ENCODE measurements around the gene CNTRL. TPM values are rescaled to one million over a fixed set of nuclear protein-coding genes. Genes with fewer than 3 reads are reported as not detected.
"Not testable (repeated sequence)": the region's sequence is repeated elsewhere in the genome, so short reads cannot be mapped to it uniquely, and the experiment has no call there.

The CNTRL gene
- total RNA-seq, 1 experiment from 2014 or later = 94.6 TPM

GRCh38 chr9:121160025-121160424 is 85.3 kb downstream of the CNTRL start:
- Histone ChIP-seq H3K36me3 (ENCODE audit: insufficient read depth, low read length) (peaks cover 71% of the 10 kb centered on the region), H3K4me3 (ENCODE audit: low read length) (no peak overlapping the region; the same call in 1 of the 2 replicates), H4K20me1 (ENCODE audit: insufficient read depth, low read depth, low read length) (no peaks in the 10 kb centered on the region), H2AFZ (ENCODE audit: low read length) (no peak overlapping the region), H3K4me1 (ENCODE audit: low read length) (peaks cover 74% of the 10 kb centered on the region), H3K9me3 (ENCODE audit: low read length) (no peaks in the 10 kb centered on the region), H3K27me3 (ENCODE audit: low read length) (no peaks in the 10 kb centered on the region), H3K9me2 (replicated peaks; ENCODE audit: insufficient read depth, low read length) (no peaks in the 10 kb centered on the region), H3K9ac (ENCODE audit: low read length) (peak overlapping the region; percentile 49), H3K79me2 (ENCODE audit: low read length) (peaks cover 45% of the 10 kb centered on the region), H3K27ac (ENCODE audit: low read length) (peak overlapping the region; percentile 93), H3K4me2 (ENCODE audit: low read depth, low read length, poor library complexity, severe bottlenecking) (peak overlapping the region; percentile 32)
- peak; percentile 73 for DNase-seq

GRCh38 chr9:121168052-121168451 is 93.3 kb downstream of the CNTRL start:
- H3K27me3 ChIP-seq (ENCODE audit: low read length) = no peaks in the 10 kb centered on the region
- H3K36me3 ChIP-seq (ENCODE audit: insufficient read depth, low read length) = peaks cover 84% of the 10 kb centered on the region
- H3K79me2 ChIP-seq (ENCODE audit: low read length) = peaks cover 33% of the 10 kb centered on the region

GRCh38 chr9:121169094-121169601 is 94.4 kb downstream of the CNTRL start:
- no peaks in the 10 kb centered on the region for H4K20me1 ChIP-seq (ENCODE audit: insufficient read depth, low read depth, low read length)
- peaks cover 88% of the 10 kb centered on the region for H3K36me3 ChIP-seq (ENCODE audit: insufficient read depth, low read length)
- no peak overlapping the region for H3K27ac ChIP-seq (ENCODE audit: low read length)
- no peak overlapping the region for H3K4me3 ChIP-seq (ENCODE audit: low read length)
- H2AFZ ChIP-seq (ENCODE audit: low read length) = no peak overlapping the region
- H3K9me2 ChIP-seq (replicated peaks; ENCODE audit: insufficient read depth, low read length) = no peaks in the 10 kb centered on the region
- no peaks in the 10 kb centered on the region for H3K9me3 ChIP-seq (ENCODE audit: low read length)
- no peak for DNase-seq
- H3K9ac ChIP-seq (ENCODE audit: low read length) = no peak overlapping the region
- no peak overlapping the region for H3K4me2 ChIP-seq (ENCODE audit: low read depth, low read length, poor library complexity, severe bottlenecking)
- H3K4me1 ChIP-seq (ENCODE audit: low read length) = peaks cover 50% of the 10 kb centered on the region
- H3K79me2 ChIP-seq (ENCODE audit: low read length) = peaks cover 34% of the 10 kb centered on the region
- no peaks in the 10 kb centered on the region for H3K27me3 ChIP-seq (ENCODE audit: low read length)

More at GRCh38 chr9:121168052-121168451, 93.3 kb downstream of the CNTRL start:
- no peak overlapping the region for H3K9ac ChIP-seq (ENCODE audit: low read length)
- no peak for DNase-seq
- peaks cover 40% of the 10 kb centered on the region for H3K4me1 ChIP-seq (ENCODE audit: low read length)
- no peaks in the 10 kb centered on the region for H3K9me3 ChIP-seq (ENCODE audit: low read length)
- H4K20me1 ChIP-seq (ENCODE audit: insufficient read depth, low read depth, low read length) = no peaks in the 10 kb centered on the region
- H2AFZ ChIP-seq (ENCODE audit: low read length) = no peak overlapping the region
- H3K4me2 ChIP-seq (ENCODE audit: low read depth, low read length, poor library complexity, severe bottlenecking) = no peak overlapping the region
- H3K27ac ChIP-seq (ENCODE audit: low read length) = peak overlapping the region; percentile 31; the same call in 1 of the 2 replicates
- H3K9me2 ChIP-seq (replicated peaks; ENCODE audit: insufficient read depth, low read length) = no peaks in the 10 kb centered on the region
- H3K4me3 ChIP-seq (ENCODE audit: low read length) = no peak overlapping the region

GRCh38 chr9:121171236-121171635 is 96.5 kb downstream of the CNTRL start:
- H3K9ac ChIP-seq (ENCODE audit: low read length) = no peak overlapping the region
- H3K4me3 ChIP-seq (ENCODE audit: low read length) = no peak overlapping the region
- peaks cover 29% of the 10 kb centered on the region for H3K79me2 ChIP-seq (ENCODE audit: low read length)
- H4K20me1 ChIP-seq (ENCODE audit: insufficient read depth, low read depth, low read length) = no peaks in the 10 kb centered on the region
- H3K4me1 ChIP-seq (ENCODE audit: low read length) = peaks cover 51% of the 10 kb centered on the region
- H3K4me2 ChIP-seq (ENCODE audit: low read depth, low read length, poor library complexity, severe bottlenecking) = no peak overlapping the region
- H3K9me3 ChIP-seq (ENCODE audit: low read length) = no peaks in the 10 kb centered on the region
- peaks cover 88% of the 10 kb centered on the region for H3K36me3 ChIP-seq (ENCODE audit: insufficient read depth, low read length)
- no peak overlapping the region for H2AFZ ChIP-seq (ENCODE audit: low read length)
- H3K27me3 ChIP-seq (ENCODE audit: low read length) = no peaks in the 10 kb centered on the region
- no peak for DNase-seq
- peak overlapping the region; percentile 46 for H3K27ac ChIP-seq (ENCODE audit: low read length)
- H3K9me2 ChIP-seq (replicated peaks; ENCODE audit: insufficient read depth, low read length) = no peaks in the 10 kb centered on the region

- no peak overlapping the region for H3K4me2 ChIP-seq (ENCODE audit: low read depth, low read length, poor library complexity, severe bottlenecking)
- peak overlapping the region; percentile 86 for H3K27ac ChIP-seq (ENCODE audit: low read length)
- H3K79me2 ChIP-seq (ENCODE audit: low read length) = peaks cover 39% of the 10 kb centered on the region
- no peaks in the 10 kb centered on the region for H3K27me3 ChIP-seq (ENCODE audit: low read length)
- peaks cover 64% of the 10 kb centered on the region for H3K4me1 ChIP-seq (ENCODE audit: low read length)
- no peak for DNase-seq
- H4K20me1 ChIP-seq (ENCODE audit: insufficient read depth, low read depth, low read length) = no peaks in the 10 kb centered on the region
- no peaks in the 10 kb centered on the region for H3K9me3 ChIP-seq (ENCODE audit: low read length)
- H3K4me3 ChIP-seq (ENCODE audit: low read length) = no peak overlapping the region
- H3K9ac ChIP-seq (ENCODE audit: low read length) = no peak overlapping the region
- H3K36me3 ChIP-seq (ENCODE audit: insufficient read depth, low read length) = peaks cover 94% of the 10 kb centered on the region
- no peak overlapping the region for H2AFZ ChIP-seq (ENCODE audit: low read length)
- no peaks in the 10 kb centered on the region for H3K9me2 ChIP-seq (replicated peaks; ENCODE audit: insufficient read depth, low read length)
Measured at GRCh38 chr9:121172726-121173487, 98.2 kb downstream of the CNTRL start.

DNA sequence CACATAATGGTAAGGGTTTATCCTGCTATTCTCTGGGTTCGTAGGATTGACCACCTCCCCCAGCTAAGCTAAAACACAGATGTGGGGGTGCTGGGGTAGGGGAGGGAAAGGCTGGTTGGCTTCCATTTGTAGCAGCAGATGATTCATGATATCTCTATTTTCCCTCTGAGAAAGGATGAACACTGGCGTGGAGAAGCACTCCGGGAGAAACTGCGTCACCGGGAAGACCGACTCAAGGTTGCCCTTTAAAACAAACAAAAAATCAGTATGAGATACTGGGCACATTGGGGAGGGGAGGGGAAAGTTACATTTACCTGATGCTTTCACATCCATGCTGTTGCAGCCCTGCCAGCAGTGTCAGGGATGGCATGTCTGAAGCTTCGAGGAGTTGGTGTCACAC is 98.7 kb downstream of the CNTRL start:
- Histone ChIP-seq H3K9me3 (ENCODE audit: low read length) (no peaks in the 10 kb centered on the region), H3K4me1 (ENCODE audit: low read length) (peaks cover 70% of the 10 kb centered on the region), H3K79me2 (ENCODE audit: low read length) (peaks cover 45% of the 10 kb centered on the region), H3K36me3 (ENCODE audit: insufficient read depth, low read length) (peaks cover 94% of the 10 kb centered on the region), H3K27ac (ENCODE audit: low read length) (peak overlapping the region; percentile 86), H3K27me3 (ENCODE audit: low read length) (no peaks in the 10 kb centered on the region), H3K4me3 (ENCODE audit: low read length) (no peak overlapping the region), H3K9me2 (replicated peaks; ENCODE audit: insufficient read depth, low read length) (no peaks in the 10 kb centered on the region), H3K9ac (ENCODE audit: low read length) (no peak overlapping the region), H4K20me1 (ENCODE audit: insufficient read depth, low read depth, low read length) (no peaks in the 10 kb centered on the region), H3K4me2 (ENCODE audit: low read depth, low read length, poor library complexity, severe bottlenecking) (no peak overlapping the region), H2AFZ (ENCODE audit: low read length) (no peak overlapping the region)
- DNase-seq = no peak

DNA sequence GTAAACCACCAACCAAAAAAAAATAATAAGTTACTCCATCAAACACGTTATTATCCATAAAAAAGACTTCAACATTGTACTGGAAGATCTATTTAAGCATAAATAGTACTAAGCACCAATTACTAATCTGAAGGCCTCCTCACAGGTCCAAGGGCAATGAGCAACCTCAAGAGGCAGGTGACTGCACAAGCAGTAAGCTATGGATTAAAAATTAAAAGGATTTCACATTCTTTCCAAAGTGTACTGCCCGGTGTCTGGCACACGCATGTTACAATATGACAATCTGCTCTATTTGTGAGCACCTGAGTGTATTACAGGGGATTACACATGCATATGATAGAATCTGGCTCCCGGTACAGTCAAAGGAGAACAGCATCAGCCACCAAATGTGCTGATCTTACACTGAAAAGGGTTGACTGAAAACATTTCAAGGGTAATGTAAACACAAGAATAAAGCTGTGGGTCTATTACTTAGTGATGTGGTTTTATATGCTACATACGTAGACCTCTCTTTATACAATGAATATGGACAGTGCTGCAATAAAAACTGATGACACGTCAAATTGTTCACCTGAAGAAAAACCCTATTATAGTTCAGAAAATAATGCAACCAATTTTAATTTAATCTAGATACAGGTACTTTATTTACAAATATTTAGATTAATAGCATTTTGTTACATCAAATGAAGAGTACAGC is 104.1 kb downstream of the CNTRL start:
- peak overlapping the region; percentile 86 for H3K27ac ChIP-seq (ENCODE audit: low read length)
- H3K79me2 ChIP-seq (ENCODE audit: low read length) = peaks cover 73% of the 10 kb centered on the region
- peaks cover 3% of the 10 kb centered on the region for H4K20me1 ChIP-seq (ENCODE audit: insufficient read depth, low read depth, low read length)
- no peak for DNase-seq
- no peak overlapping the region for H3K4me3 ChIP-seq (ENCODE audit: low read length)
- no peak overlapping the region for H3K4me2 ChIP-seq (ENCODE audit: low read depth, low read length, poor library complexity, severe bottlenecking)
- H3K36me3 ChIP-seq (ENCODE audit: insufficient read depth, low read length) = peaks cover 73% of the 10 kb centered on the region
- H2AFZ ChIP-seq (ENCODE audit: low read length) = no peak overlapping the region
- H3K9me3 ChIP-seq (ENCODE audit: low read length) = no peaks in the 10 kb centered on the region
- H3K9me2 ChIP-seq (replicated peaks; ENCODE audit: insufficient read depth, low read length) = no peaks in the 10 kb centered on the region
- H3K4me1 ChIP-seq (ENCODE audit: low read length) = peaks cover 88% of the 10 kb centered on the region
- H3K27me3 ChIP-seq (ENCODE audit: low read length) = no peaks in the 10 kb centered on the region
- H3K9ac ChIP-seq (ENCODE audit: low read length) = no peak overlapping the region

DNA sequence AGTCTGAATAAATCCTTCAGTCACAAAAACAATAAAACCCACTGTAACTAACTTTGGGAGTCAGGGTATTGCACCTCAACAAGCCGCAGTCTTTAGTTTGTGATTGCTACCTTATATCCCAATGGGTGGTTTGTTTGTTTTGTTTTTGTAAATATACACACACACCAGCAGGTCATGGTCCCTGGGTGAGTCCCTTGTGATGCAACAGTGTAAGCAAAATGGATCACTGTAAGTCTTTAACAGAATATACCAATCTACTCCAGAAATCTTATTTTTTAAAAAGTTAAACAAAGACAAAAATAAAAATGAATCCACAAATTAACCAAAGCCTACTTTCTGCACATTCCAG is 104.6 kb downstream of the CNTRL start:
- H3K36me3 ChIP-seq (ENCODE audit: insufficient read depth, low read length) = peaks cover 69% of the 10 kb centered on the region; the same call in 1 of the 2 replicates

More for the DNA sequence above, 104.6 kb downstream of the CNTRL start:
- not testable (repeated sequence) for DNase-seq; H3K9ac ChIP-seq (ENCODE audit: low read length); H3K9me3 ChIP-seq (ENCODE audit: low read length); H3K4me3 ChIP-seq (ENCODE audit: low read length); H4K20me1 ChIP-seq (ENCODE audit: insufficient read depth, low read depth, low read length); H3K9me2 ChIP-seq (replicated peaks; ENCODE audit: insufficient read depth, low read length); H2AFZ ChIP-seq (ENCODE audit: low read length); H3K4me2 ChIP-seq (ENCODE audit: low read depth, low read length, poor library complexity, severe bottlenecking); H3K27me3 ChIP-seq (ENCODE audit: low read length)
- peak overlapping the region; percentile 86; the same call in 1 of the 2 replicates for H3K27ac ChIP-seq (ENCODE audit: low read length)
- peaks cover 78% of the 10 kb centered on the region for H3K79me2 ChIP-seq (ENCODE audit: low read length)
- H3K4me1 ChIP-seq (ENCODE audit: low read length) = peaks cover 88% of the 10 kb centered on the region

All from Karpas-422 (cell line).